SK-N-SH (cell line): ENCODE data around the gene LRRC73. TPM values are rescaled to one million over a fixed set of nuclear protein-coding genes. Genes with fewer than 3 reads are reported as not detected.

ENCODE experiments used
- CTCF ChIA-PET: fragments of 300-600, 350-600 bp; formaldehyde crosslinking; extraction: SDS; loops from one replicate; lab custom pipeline; 2021; lab: Yijun Ruan, JAX
- POLR2A ChIA-PET: fragments of 350-600 bp; sonication (Branson Sonifier 250); formaldehyde crosslinking; extraction: SDS; loops from one replicate; lab custom pipeline; 2020; ENCODE audit warnings: antibody characterized with exemption, inconsistent platforms; lab: Yijun Ruan, JAX
- DNase-seq: peaks from one replicate; pipeline ENCODE4 v3.0.0; 2012
- H2AFZ ChIP-seq: fragments of 200-600 bp; sonication (generic); 2 replicates; pipeline ENCODE4 v1.8.1; 2016; ENCODE audit warnings: antibody characterized with exemption, mild to moderate bottlenecking, low read depth
- H3F3A ChIP-seq: fragments of 200-600 bp; sonication (generic); replicated peaks from 2 replicates; pipeline ENCODE3; 2016; ENCODE audit warnings: antibody characterized with exemption, mild to moderate bottlenecking; ENCODE audit not compliant: insufficient read depth
- H3K27ac ChIP-seq, 2 experiments: fragments of 200-500 bp in 1 of 2; fragments of 200-600 bp in 1 of 2; sonication (Bioruptor generic) in 1 of 2; sonication (generic), shearing (Covaris generic) in 1 of 2; 2 replicates each; pipeline versions ENCODE4 v1.5.1 to v1.6.1; 2014 to 2016; ENCODE audit warnings: low read depth in 2 of 2, inconsistent platforms in 1 of 2, low read length in 1 of 2, mild to moderate bottlenecking in 1 of 2, mixed read lengths in 1 of 2
- H3K27me3 ChIP-seq: fragments of 200-600 bp; sonication (generic), shearing (Covaris generic); 2 replicates; pipeline ENCODE4 v1.6.1; 2016; ENCODE audit warnings: mixed run types; ENCODE audit not compliant: insufficient read depth
- H3K36me3 ChIP-seq, 2 experiments: fragments of 200-500 bp in 1 of 2; fragments of 200-600 bp in 1 of 2; sonication (Bioruptor generic) in 1 of 2; sonication (generic) in 1 of 2; replicated peaks in 1 of 2; 2 replicates each; pipeline versions ENCODE3 to v1.5.1; 2014 to 2016; ENCODE audit warnings: low read length in 1 of 2, mild to moderate bottlenecking in 1 of 2; ENCODE audit not compliant: insufficient read depth in 2 of 2, control insufficient read depth in 1 of 2
- H3K4me1 ChIP-seq, 2 experiments: fragments of 200-500 bp in 1 of 2; fragments of 200-600 bp in 1 of 2; sonication (Bioruptor generic) in 1 of 2; sonication (generic), shearing (Covaris generic) in 1 of 2; 2 replicates each; pipeline versions ENCODE4 v1.5.1 to v1.6.1; 2014 to 2016; ENCODE audit warnings: low read depth in 1 of 2, low read length in 1 of 2, mixed run types in 1 of 2; ENCODE audit not compliant: insufficient read depth in 2 of 2, control insufficient read depth in 1 of 2
- H3K4me2 ChIP-seq: fragments of 200-600 bp; sonication (generic), shearing (Covaris generic); 2 replicates; pipeline ENCODE4 v1.6.1; 2017; ENCODE audit warnings: mixed run types
- H3K4me3 ChIP-seq, 2 experiments: fragments of 200-500 bp in 1 of 2; fragments of 200-600 bp in 1 of 2; sonication (Bioruptor generic) in 1 of 2; sonication (generic), shearing (Covaris generic) in 1 of 2; 2 replicates each; pipeline versions ENCODE4 v1.5.1 to v1.8.1; 2014 to 2016; ENCODE audit warnings: low read depth in 2 of 2, inconsistent platforms in 1 of 2, low read length in 1 of 2, mild to moderate bottlenecking in 1 of 2, mixed read lengths in 1 of 2, moderate library complexity in 1 of 2
- H3K79me2 ChIP-seq: fragments of 200-600 bp; sonication (generic); 2 replicates; pipeline ENCODE4 v1.8.1; 2017; ENCODE audit warnings: mild to moderate bottlenecking; ENCODE audit not compliant: insufficient read depth
- H3K9ac ChIP-seq: fragments of 200-600 bp; sonication (generic); 2 replicates; pipeline ENCODE4 v1.6.1; 2017; ENCODE audit warnings: mixed run types
- H3K9me2 ChIP-seq: fragments of 200-600 bp; sonication (generic); 2 replicates; pipeline ENCODE4 v1.6.1; 2017; ENCODE audit warnings: mixed run types
- H3K9me3 ChIP-seq: fragments of 200-600 bp; sonication (generic); 2 replicates; pipeline ENCODE4 v1.6.1; 2017; ENCODE audit warnings: mixed run types, mild to moderate bottlenecking, moderate library complexity
- H4K20me1 ChIP-seq: fragments of 200-600 bp; sonication (generic); 2 replicates; pipeline ENCODE4 v1.6.1; 2017; ENCODE audit warnings: mild to moderate bottlenecking, mixed run types; ENCODE audit not compliant: insufficient read depth
- EZH2phosphoT487 ChIP-seq: fragments of 200-600 bp; sonication (generic); IDR thresholded peaks from 2 replicates; pipeline ENCODE4 v1.6.1; 2017; ENCODE audit warnings: low read depth, mixed run types, mild to moderate bottlenecking, antibody characterized with exemption, moderate library complexity, borderline replicate concordance
- FOSL2 ChIP-seq: IDR thresholded peaks from 2 replicates; pipeline ENCODE4 v1.4.0; 2012; ENCODE audit warnings: low read depth, mild to moderate bottlenecking, moderate library complexity, borderline replicate concordance
- GATA2 ChIP-seq: sonication (generic); formaldehyde crosslinking; IDR thresholded peaks from 2 replicates; pipeline ENCODE4 v1.5.0; 2020; ENCODE audit warnings: mild to moderate bottlenecking, missing genetic modification reagents
- REST ChIP-seq: IDR thresholded peaks from 2 replicates; pipeline ENCODE4 v1.6.1; 2012; ENCODE audit warnings: mild to moderate bottlenecking, low read depth, low read length, moderate library complexity
- SMC3 ChIP-seq: IDR thresholded peaks from 2 replicates; pipeline ENCODE4 v1.6.1; 2012; ENCODE audit warnings: low read depth, low read length, improper control_type of control experiment
- TEAD4 ChIP-seq: IDR thresholded peaks from 2 replicates; pipeline ENCODE4 v1.4.0; 2012; ENCODE audit warnings: mild to moderate bottlenecking, borderline replicate concordance; ENCODE audit not compliant: insufficient read depth
- WGBS: methylation state at CpG from one replicate; pipeline ENCODE4 v1.1.6; 2017; ENCODE audit warnings: low lambda C conversion rate; 5-methylcytosine and 5-hydroxymethylcytosine counted together
- polyA plus RNA-seq, 3 experiments: library from polyadenylated mRNA; depleted of rRNA; stranded (reverse); fragments of >200 nt; gene quantifications; 2 replicates each; pipeline ENCODE4 v1.2.3, GENCODE V29; 2012

LRRC73 gene
- polyA plus RNA-seq, 1 of the 3 experiments (the other 2 are of a cell fraction) = 0.89 TPM

GRCh38 chr6:43524483-43524961, 14.4 kb upstream of the LRRC73 start:
- no peak overlapping the region for H3K4me2 ChIP-seq
- POLR2A ChIA-PET = no interaction called here

GRCh38 chr6:43523284-43523683, 13.1 kb upstream of the LRRC73 start:
- ChIA-PET CTCF (interaction anchor here (1.1 kb wide), 1 partner anchor 16 kb away, joined by 4 read pairs; no protein-coding TSS in a partner anchor), POLR2A (interaction anchor here (0.9 kb wide), 1 partner anchor 13 kb away, joined by 3 read pairs; the partner anchor contains the start of gene LRRC73)
- Histone ChIP-seq H3K79me2 (peaks cover 18% of the 10 kb centered on the region), H3K9ac (no peak overlapping the region), H3F3A (peaks cover 6% of the 10 kb centered on the region), H3K27ac (no peak overlapping the region), H2AFZ (no peak overlapping the region), H3K9me2 (no peaks in the 10 kb centered on the region), H3K4me2 (no peak overlapping the region), H3K4me1 (peaks cover 0 to 4% of the 10 kb centered on the region in 2 experiments; a peak in 1 of 4 replicates), H4K20me1 (no peaks in the 10 kb centered on the region), H3K4me3 (no peak overlapping the region), H3K9me3 (no peaks in the 10 kb centered on the region), H3K27me3 (no peaks in the 10 kb centered on the region), H3K36me3 (peaks cover 78 to 85% of the 10 kb centered on the region in 2 experiments)
- WGBS = 96% methylated on average over 3 of the region's 3 CpGs
- no peak for DNase-seq
- TF ChIP-seq TEAD4 = no peak
- no peak for TF ChIP-seq SMC3

More at GRCh38 chr6:43524483-43524961, 14.4 kb upstream of the LRRC73 start:
- no peak for DNase-seq
- H3K4me1 ChIP-seq = no peaks in the 10 kb centered on the region
- H3K9me2 ChIP-seq = no peaks in the 10 kb centered on the region
- CTCF ChIA-PET = interaction anchor here (0.7 kb wide), 1 partner anchor 63 kb away, joined by 4 read pairs; no protein-coding TSS in a partner anchor
- no peak overlapping the region for H3K27ac ChIP-seq
- WGBS = 89% methylated on average over 5 of the region's 10 CpGs
- H3K27me3 ChIP-seq = no peaks in the 10 kb centered on the region
- no peak overlapping the region for H2AFZ ChIP-seq
- H4K20me1 ChIP-seq = no peaks in the 10 kb centered on the region
- TF ChIP-seq FOSL2 = no peak
- no peak for TF ChIP-seq REST
- TF ChIP-seq EZH2phosphoT487 = no peak
- no peak for TF ChIP-seq GATA2 (CRISPR knock-in tag)
- TF ChIP-seq, all 33 proteins: peak for 0
- Histone ChIP-seq H3K79me2 (peaks cover 6% of the 10 kb centered on the region; the same call in 1 of the 2 replicates), H3K36me3 (peaks cover 81 to 88% of the 10 kb centered on the region in 2 experiments), H3K9ac (no peak overlapping the region), H3F3A (peaks cover 6% of the 10 kb centered on the region), H3K4me3 (no peak overlapping the region), H3K9me3 (no peaks in the 10 kb centered on the region)
